NCI-H2029 treated with DMSO at 0.1 percent for 48 hours (cell line): ENCODE results near the gene IL13.
"Not testable (repeated sequence)": the region's sequence is repeated elsewhere in the genome, so short reads cannot be mapped to it uniquely, and the experiment has no call there.

Source experiments
- DNase-seq: peaks from one replicate; lab custom pipeline; 2025; lab: John Stamatoyannopoulos, UW

IL13 gene

GRCh38 chr5:132657676-132658380, at the start of gene IL13:
TSS of gene IL13 (plus strand) at chr5:132658173. CDS start at chr5:132658187, 14 bp downstream.
- DNase-seq, result no peak

GRCh38 chr5:132611965-132612364, 46.0 kb upstream of the IL13 start:
- no peak for DNase-seq

- no peak for DNase-seq
Observed at GRCh38 chr5:132612846-132613245, 45.1 kb upstream of the IL13 start.

GRCh38 chr5:132621699-132622098, 36.3 kb upstream of the IL13 start:
- no peak for DNase-seq

- DNase-seq, result no peak
Observed at GRCh38 chr5:132622608-132623007, 35.4 kb upstream of the IL13 start.

- no peak for DNase-seq
Observed at GRCh38 chr5:132627470-132627869, 30.5 kb upstream of the IL13 start.

GRCh38 chr5:132628814-132629213, 29.2 kb upstream of the IL13 start:
- DNase-seq, result no peak

- DNase-seq, result no peak
Observed at GRCh38 chr5:132629230-132629944, 28.6 kb upstream of the IL13 start.

- DNase-seq, result not testable (repeated sequence)
Observed at GRCh38 chr5:132633587-132633986, 24.4 kb upstream of the IL13 start.

GRCh38 chr5:132635873-132636272, 22.1 kb upstream of the IL13 start:
- no peak for DNase-seq

- no peak for DNase-seq
Observed at GRCh38 chr5:132637241-132637640, 20.7 kb upstream of the IL13 start.

GRCh38 chr5:132639706-132640130, 18.3 kb upstream of the IL13 start:
- no peak for DNase-seq

GRCh38 chr5:132640613-132641012, 17.4 kb upstream of the IL13 start:
- DNase-seq, result no peak

- no peak for DNase-seq
Observed at GRCh38 chr5:132641241-132641723, 16.7 kb upstream of the IL13 start.

- no peak for DNase-seq
Observed at GRCh38 chr5:132641841-132642240, 16.1 kb upstream of the IL13 start.

- no peak for DNase-seq
Observed at GRCh38 chr5:132644177-132644576, 13.8 kb upstream of the IL13 start.

GRCh38 chr5:132646583-132647266, 11.2 kb upstream of the IL13 start:
- DNase-seq, result no peak

GRCh38 chr5:132647473-132647872, 10.5 kb upstream of the IL13 start:
- DNase-seq, result no peak

GRCh38 chr5:132648355-132648754, 9.6 kb upstream of the IL13 start:
- no peak for DNase-seq

GRCh38 chr5:132651838-132652469, 6.0 kb upstream of the IL13 start:
- DNase-seq, result peak; percentile 53

GRCh38 chr5:132653716-132654115, 4.3 kb upstream of the IL13 start:
- no peak for DNase-seq
